ENCODE data around the gene IFIT3.
"Not testable (repeated sequence)": the region's sequence is repeated elsewhere in the genome, so short reads cannot be mapped to it uniquely, and the experiment has no call there.

Gene IFIT3, protein sequence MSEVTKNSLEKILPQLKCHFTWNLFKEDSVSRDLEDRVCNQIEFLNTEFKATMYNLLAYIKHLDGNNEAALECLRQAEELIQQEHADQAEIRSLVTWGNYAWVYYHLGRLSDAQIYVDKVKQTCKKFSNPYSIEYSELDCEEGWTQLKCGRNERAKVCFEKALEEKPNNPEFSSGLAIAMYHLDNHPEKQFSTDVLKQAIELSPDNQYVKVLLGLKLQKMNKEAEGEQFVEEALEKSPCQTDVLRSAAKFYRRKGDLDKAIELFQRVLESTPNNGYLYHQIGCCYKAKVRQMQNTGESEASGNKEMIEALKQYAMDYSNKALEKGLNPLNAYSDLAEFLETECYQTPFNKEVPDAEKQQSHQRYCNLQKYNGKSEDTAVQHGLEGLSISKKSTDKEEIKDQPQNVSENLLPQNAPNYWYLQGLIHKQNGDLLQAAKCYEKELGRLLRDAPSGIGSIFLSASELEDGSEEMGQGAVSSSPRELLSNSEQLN

DNA sequence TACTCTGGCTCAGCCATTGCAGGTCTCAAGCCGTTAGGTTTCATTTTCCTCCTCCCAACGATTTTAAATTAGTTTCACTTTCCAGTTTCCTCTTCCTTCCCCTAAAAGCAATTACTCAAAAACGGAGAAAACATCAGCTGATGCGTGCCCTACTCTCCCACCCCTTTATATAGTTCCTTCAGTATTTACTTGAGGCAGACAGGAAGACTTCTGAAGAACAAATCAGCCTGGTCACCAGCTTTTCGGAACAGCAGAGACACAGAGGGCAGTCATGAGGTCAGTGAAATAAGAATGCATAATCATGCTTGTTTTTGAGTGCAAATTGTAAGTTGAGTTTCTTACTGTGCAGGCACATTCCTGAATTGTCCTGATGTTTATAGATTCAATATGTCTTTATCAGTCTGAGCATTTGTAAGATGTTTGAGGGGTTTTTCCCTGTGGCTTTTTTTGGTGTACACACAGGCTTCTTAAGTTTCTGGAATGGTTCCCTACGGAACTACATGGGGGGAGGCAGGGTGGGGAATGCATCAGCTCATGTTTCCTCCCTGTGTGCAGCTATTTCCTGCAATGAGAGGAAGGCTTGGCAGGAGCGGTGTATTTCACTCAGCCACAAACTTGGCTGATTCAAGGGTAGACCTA, at the start of gene IFIT3:
TSS of gene IFIT3 (plus strand) at position 195 of the 639 bp plus-strand sequence. CDS start at position 272, 77 bp downstream.
- Mint-ChIP-seq H3K9me3 (no peaks in the 10 kb centered on the region), H3K4me3 (peak within 1 kb of the TSS; percentile 68), H3K4me1 (ENCODE audit: low read depth) (peaks cover 41% of the 10 kb centered on the region), H3K27ac (peak within 1 kb of the TSS; percentile 82), H3K36me3 (ENCODE audit: low read depth) (no peaks in the 10 kb centered on the region), H3K27me3 (peaks cover 2% of the 10 kb centered on the region)
- intact Hi-C loops (cut with micrococcal nuclease), result loop anchor here (1.0 kb wide), 1 partner anchor 26 kb away; the partner anchor contains the start of gene IFIT2

DNA sequence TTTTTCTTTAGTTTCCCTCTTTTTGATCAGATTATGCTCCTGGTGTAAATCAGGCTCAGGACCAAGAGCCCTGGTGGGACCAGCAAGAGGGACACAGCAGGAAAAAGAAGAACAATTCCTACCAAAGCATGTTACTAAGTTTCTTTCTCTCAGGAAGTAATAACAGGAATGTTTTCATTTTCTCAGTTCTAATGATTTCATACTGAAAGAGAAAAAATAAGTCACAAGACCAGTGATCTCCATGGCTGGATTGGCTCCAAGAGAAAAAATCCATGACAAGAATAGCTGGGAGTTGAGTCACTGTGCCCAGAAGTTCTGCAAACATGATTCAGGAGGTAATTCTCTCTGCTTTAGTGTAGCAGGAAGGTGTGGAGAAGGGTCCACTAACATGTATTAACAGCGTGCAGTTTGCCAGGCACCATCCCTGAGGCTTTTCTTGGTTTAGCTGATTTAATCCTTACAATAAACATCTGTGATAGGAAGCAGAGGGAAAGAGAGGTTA, 49.7 kb upstream of the IFIT3 start:
- H3K27me3 Mint-ChIP-seq, result no peaks in the 10 kb centered on the region
- peaks cover 8% of the 10 kb centered on the region for H3K4me1 Mint-ChIP-seq (ENCODE audit: low read depth)
- no peak overlapping the region for H3K4me3 Mint-ChIP-seq
- H3K9me3 Mint-ChIP-seq, result no peaks in the 10 kb centered on the region
- intact Hi-C loops (cut with micrococcal nuclease), result no loop called here
- no peaks in the 10 kb centered on the region for H3K36me3 Mint-ChIP-seq (ENCODE audit: low read depth)
- no peak overlapping the region for H3K27ac Mint-ChIP-seq

DNA sequence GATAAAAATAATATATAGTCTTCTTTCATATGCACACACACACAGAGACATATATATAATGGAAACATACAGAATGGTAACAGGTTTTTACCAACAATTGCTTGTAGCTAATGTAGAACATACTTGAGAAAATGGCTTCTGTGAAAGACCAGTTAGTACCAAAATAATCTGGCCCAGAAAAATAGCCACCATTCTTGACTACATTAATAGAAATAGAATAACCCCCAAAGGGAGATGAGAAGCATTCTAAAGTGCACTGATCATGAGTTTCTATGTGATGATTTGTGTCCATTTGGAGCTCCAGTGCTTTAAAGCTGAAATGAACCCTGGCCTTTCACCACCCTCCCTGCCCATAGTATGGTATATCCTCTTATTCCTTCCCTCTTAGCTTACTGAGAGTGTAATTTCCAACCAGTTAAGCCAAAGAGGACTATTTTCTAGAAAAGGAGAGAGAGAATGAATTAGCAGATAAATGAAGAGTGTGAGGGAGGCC, 48.9 kb upstream of the IFIT3 start:
- Mint-ChIP-seq H3K36me3 (ENCODE audit: low read depth) (no peaks in the 10 kb centered on the region), H3K4me1 (ENCODE audit: low read depth) (peaks cover 14% of the 10 kb centered on the region), H3K27ac (no peak overlapping the region), H3K9me3 (no peaks in the 10 kb centered on the region), H3K27me3 (peaks cover 2% of the 10 kb centered on the region), H3K4me3 (no peak overlapping the region)
- intact Hi-C loops (cut with micrococcal nuclease), result no loop called here

DNA sequence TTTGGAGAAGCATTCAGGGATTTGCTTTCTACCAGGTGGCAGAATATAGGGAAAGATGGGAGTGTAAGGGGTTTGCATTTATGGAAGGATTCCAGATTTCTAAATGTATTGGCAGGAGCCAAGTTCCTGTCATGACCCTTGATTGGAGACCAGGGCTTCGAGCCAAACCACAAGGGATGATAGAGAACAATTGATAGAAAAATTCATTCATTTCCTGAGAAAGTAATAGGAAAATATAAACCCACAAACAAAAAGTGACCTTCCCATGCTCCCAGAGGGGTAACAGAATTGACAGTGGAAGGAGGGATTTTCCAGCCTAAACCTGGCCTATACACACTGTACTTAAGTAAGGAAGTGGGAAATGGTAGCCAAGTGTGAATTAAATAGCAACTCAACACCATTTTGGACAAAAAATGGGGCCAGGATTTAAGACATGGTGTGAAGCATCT, 48.4 kb upstream of the IFIT3 start:
- H3K27me3 Mint-ChIP-seq, result peaks cover 2% of the 10 kb centered on the region
- no peak overlapping the region for H3K4me3 Mint-ChIP-seq
- H3K36me3 Mint-ChIP-seq (ENCODE audit: low read depth), result no peaks in the 10 kb centered on the region

DNA sequence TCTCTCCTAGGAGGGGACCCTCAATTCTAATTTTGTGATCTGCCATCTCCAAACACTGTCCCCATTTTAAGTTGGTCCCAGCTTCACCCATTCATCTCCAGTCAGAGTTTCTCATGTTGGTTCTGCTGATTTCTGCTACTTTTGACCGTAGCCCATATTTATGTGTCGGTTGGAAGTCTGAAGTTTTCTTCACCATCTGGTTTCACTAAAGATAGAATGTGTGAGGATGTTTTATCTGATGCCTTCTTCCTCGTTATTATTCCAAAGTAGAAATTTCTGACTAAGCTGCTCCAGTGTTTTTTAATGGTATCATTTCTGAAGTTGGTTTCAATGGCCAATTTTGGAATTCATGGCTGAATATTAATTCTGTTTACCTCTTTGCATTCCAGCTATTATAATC, 47.3 kb upstream of the IFIT3 start:
- Mint-ChIP-seq H3K36me3 (ENCODE audit: low read depth) (no peaks in the 10 kb centered on the region), H3K4me1 (ENCODE audit: low read depth) (peaks cover 14% of the 10 kb centered on the region), H3K4me3 (no peak overlapping the region), H3K27me3 (peaks cover 8% of the 10 kb centered on the region), H3K27ac (no peak overlapping the region), H3K9me3 (no peaks in the 10 kb centered on the region)
- intact Hi-C loops (cut with micrococcal nuclease), result no loop called here

More for the DNA sequence above, 48.4 kb upstream of the IFIT3 start:
- no peak overlapping the region for H3K27ac Mint-ChIP-seq
- H3K9me3 Mint-ChIP-seq, result no peaks in the 10 kb centered on the region
- H3K4me1 Mint-ChIP-seq (ENCODE audit: low read depth), result peaks cover 14% of the 10 kb centered on the region
- intact Hi-C loops (cut with micrococcal nuclease), result no loop called here

DNA sequence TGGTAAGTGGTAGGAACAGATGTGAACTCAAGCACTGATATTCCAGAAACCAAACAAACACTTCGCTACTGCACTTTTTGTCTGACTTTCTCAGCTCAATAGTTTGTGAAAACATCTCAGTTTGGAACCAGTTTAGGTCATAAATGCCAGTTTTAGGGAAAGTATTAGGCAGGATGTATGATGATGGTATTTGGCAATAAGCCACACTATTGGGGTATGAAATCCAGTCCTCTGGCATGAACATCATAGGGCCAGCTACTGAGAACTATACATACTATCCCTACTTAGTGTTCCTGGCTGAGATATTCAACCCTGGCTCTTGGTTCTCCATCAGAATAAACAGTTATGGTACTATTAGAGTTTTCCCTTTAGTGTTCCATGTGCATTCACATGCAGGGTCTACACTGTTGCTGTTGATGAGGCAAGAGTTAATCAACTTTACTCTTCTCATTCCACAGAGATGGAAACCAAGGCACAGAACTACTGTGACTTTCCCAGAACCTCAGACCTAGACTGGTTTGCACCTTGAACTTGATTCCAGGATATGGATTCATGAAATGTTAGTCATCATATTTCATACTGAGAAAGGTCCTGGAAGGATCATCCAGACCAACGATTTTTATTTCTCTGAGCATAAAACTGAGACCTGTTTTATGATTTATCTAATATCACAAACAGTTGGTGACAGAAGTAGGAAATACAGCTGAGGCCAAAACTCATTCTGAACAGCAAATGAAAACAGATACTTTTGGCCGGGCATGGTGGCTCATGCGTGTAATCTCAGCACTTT, 46.0 kb upstream of the IFIT3 start:
- intact Hi-C loops (cut with micrococcal nuclease), result no loop called here
- Mint-ChIP-seq H3K4me1 (ENCODE audit: low read depth) (peaks cover 14% of the 10 kb centered on the region), H3K4me3 (no peak overlapping the region), H3K27ac (no peak overlapping the region), H3K27me3 (peaks cover 17% of the 10 kb centered on the region), H3K9me3 (no peaks in the 10 kb centered on the region), H3K36me3 (ENCODE audit: low read depth) (no peaks in the 10 kb centered on the region)

DNA sequence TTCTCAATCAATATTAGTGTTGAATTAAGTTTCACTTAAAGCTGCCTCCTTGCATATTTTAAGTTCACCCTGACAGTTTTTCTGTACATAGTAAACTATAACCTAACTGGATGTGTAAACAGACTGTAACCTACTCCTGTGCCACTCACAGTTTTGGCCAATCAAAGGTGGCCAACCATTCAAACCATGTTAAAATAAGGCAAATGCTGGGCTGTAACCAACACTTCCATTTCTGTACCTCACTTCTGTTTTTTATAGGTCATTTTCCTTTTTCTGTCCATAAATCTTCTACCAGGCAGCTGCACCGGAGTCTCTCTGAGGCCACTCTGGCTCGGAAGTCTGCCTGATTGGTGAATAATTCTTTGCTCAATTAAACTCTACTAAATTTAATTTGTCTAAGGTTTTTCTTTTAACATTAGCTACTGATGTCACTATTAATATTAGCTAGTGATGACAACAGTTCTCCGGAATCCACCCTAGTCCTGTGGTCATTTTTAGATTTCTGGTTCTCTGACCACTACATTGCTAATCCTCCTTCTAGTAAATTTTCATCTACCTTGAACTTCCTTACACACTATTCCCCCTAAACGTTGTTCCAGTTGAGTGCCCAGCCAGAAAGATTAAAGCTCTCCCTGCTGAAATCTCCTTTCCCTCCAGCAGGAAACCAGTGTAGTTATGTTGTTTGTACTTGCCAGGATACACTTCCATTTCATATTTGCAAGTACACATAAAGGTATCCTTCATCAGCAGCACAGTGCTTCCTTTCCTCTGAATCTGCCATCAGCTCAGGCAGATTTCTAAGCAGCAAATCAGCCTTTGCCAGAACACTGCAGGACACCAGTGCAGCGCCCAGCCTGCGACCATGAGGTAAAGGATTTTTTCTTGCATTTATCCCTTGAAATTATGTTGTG, 44.5 kb upstream of the IFIT3 start:
- intact Hi-C loops (cut with micrococcal nuclease), result no loop called here
- Mint-ChIP-seq H3K4me3 (no peak overlapping the region), H3K9me3 (no peaks in the 10 kb centered on the region), H3K36me3 (ENCODE audit: low read depth) (no peaks in the 10 kb centered on the region), H3K27ac (no peak overlapping the region), H3K27me3 (peaks cover 17% of the 10 kb centered on the region), H3K4me1 (ENCODE audit: low read depth) (peaks cover 8% of the 10 kb centered on the region)

DNA sequence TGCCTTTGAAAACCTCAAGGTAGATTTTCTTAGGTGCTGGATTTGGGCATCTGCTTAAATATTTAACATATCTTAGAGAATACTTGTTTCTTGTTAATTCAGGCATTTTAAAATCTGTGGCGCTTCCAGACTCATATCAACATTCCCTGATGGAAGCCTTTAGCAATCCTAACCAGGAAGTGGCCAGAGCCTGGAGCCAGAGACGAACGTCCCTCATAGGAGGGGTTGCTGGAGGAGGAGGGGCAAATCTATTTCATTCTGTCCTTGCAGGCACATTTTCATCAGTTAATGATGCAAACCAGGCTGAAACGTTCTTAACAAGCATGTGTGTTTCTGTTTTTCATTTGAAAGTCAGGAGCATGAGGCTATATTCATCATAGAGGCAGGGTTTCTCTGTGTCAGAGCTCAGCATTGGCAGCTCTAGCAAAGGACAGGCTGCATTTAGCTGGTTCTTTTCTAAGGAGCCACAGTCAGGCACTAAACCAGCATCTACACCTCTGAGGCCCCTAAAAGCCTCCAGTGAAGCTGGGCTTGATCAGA, 43.8 kb upstream of the IFIT3 start:
- peaks cover 8% of the 10 kb centered on the region for H3K4me1 Mint-ChIP-seq (ENCODE audit: low read depth)
- H3K4me3 Mint-ChIP-seq, result no peak overlapping the region
- no peaks in the 10 kb centered on the region for H3K36me3 Mint-ChIP-seq (ENCODE audit: low read depth)
- no peaks in the 10 kb centered on the region for H3K9me3 Mint-ChIP-seq
- no peak overlapping the region for H3K27ac Mint-ChIP-seq
- intact Hi-C loops (cut with micrococcal nuclease), result no loop called here
- H3K27me3 Mint-ChIP-seq, result peaks cover 17% of the 10 kb centered on the region

DNA sequence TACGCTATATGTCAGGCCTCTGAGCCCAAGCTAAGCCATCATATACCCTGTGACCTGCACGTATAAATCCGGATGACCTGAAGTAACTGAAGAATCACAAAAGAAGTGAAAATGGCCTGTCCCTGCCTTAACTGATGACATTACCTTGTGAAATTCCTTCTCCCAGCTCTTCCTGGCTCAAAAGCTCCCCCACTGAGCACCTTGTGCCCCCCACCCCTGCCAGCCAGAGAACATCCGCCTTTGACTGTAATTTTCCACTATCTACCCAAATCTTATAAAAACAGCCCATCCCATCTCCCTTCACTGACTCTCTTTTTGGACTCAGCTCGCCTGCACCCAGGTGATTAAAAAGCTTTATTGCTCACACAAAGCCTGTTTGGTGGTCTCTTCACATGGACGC, 43.1 kb upstream of the IFIT3 start:
- H3K27me3 Mint-ChIP-seq, result peaks cover 17% of the 10 kb centered on the region
- not testable (repeated sequence) for H3K4me1 Mint-ChIP-seq (ENCODE audit: low read depth); H3K27ac Mint-ChIP-seq

DNA sequence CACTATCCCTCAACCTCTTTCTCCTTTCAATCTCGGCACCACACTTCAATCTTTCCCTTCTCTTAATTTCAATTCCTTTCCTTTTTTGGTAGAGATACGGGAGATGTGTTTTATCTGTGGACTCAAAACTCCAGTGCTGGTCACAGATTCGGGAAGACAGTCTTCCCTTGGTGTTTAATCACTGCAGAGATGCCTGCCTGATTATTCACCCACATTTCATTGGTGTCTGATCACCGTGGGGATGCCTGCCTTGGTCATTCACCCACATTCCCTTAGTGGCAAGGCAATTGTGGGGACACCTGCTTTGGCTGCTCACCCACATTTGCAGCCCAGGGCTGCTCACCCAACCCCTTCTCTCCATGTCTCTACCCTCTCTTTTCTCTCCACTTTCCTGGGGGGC, 42.5 kb upstream of the IFIT3 start:
- H3K9me3 Mint-ChIP-seq; H3K27ac Mint-ChIP-seq; H3K36me3 Mint-ChIP-seq (ENCODE audit: low read depth); H3K4me1 Mint-ChIP-seq (ENCODE audit: low read depth); intact Hi-C loops (cut with micrococcal nuclease); H3K4me3 Mint-ChIP-seq: not testable (repeated sequence)
- H3K27me3 Mint-ChIP-seq, result peaks cover 17% of the 10 kb centered on the region

More for the DNA sequence above, 43.1 kb upstream of the IFIT3 start:
- H3K4me3 Mint-ChIP-seq; H3K9me3 Mint-ChIP-seq; H3K36me3 Mint-ChIP-seq (ENCODE audit: low read depth); intact Hi-C loops (cut with micrococcal nuclease): not testable (repeated sequence)

DNA sequence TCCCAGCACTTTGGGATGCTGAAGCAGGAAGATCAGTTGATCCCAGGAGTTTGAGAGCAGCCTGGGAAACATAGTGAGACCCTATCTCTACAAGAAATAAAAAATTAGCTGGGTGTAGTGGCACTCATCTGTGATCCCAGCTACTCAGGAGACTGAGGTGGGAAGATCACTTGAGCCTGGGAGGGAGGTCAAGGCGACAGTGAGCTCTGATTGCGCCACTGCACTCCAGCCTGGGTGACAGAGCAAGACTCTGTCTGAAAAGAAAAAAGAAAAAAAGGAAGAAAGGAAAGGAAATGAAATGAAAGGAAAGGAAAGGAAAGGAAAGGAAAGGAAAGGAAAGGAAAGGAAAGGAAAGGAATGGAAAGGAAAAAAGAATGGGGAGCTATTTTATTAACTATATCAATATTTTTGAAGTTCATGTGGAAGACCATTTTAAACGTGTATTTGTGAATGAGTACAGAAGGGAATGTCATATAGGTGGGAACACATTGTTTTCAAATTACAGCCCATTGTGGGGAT, 33.0 kb upstream of the IFIT3 start:
- Mint-ChIP-seq H3K9me3 (no peaks in the 10 kb centered on the region), H3K27me3 (no peaks in the 10 kb centered on the region), H3K27ac (peak overlapping the region; percentile 14), H3K4me3 (no peak overlapping the region), H3K36me3 (ENCODE audit: low read depth) (no peaks in the 10 kb centered on the region), H3K4me1 (ENCODE audit: low read depth) (peaks cover 35% of the 10 kb centered on the region)
- intact Hi-C loops (cut with micrococcal nuclease), result no loop called here

DNA sequence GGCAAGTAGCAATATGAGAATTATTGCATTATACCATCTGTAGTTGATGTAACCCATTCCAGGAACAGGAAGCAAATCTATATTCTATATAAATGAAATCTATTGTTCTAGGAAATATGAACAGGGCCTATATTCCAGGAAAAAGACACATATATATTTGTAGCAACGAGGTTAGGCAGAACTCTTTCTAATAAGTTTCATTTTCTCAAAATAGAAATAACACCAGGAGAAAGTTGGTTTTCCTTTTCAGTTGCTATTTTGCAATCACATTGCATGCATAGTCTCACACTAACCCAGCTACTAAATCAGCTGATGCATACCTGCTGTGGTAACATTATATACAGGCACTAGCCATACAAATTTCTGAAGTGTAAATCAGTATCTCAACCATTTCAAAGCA, 32.2 kb upstream of the IFIT3 start:
- Mint-ChIP-seq H3K36me3 (ENCODE audit: low read depth) (no peaks in the 10 kb centered on the region), H3K4me1 (ENCODE audit: low read depth) (peaks cover 35% of the 10 kb centered on the region), H3K27ac (peak overlapping the region; percentile 80), H3K4me3 (no peak overlapping the region), H3K27me3 (no peaks in the 10 kb centered on the region), H3K9me3 (no peaks in the 10 kb centered on the region)
- intact Hi-C loops (cut with micrococcal nuclease), result no loop called here

Measured in dendritic cell treated with granulocyte-macrophage colony-stimulating factor and Interleukin-4, amounts not matched to agents 40 ng/mL and 50 ng/mL, for 4 days (primary cell).